ENCODE results near the gene CNTNAP2.

The CNTNAP2 gene

DNA sequence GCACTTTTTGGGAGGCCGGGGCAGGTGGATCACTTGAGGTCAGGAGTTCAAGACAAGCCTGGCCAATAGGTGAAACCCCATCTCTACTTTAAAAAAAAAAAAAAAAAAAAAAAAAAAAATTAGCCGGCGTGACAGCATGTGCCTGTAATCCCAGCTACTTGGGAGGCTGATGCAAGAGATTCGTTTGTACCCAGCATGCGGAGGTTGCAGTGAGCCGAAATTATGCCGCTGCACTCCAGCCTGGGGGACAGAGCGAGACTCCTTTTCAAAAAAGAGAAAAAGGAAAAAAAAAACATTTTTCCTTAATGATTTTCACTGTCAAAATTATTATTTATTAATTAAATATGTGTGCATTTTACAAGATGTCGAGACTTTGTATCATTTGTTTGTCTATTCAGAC, 253.6 kb downstream of the CNTNAP2 start:
- 100% methylated on average over 4 of the region's 9 CpGs for WGBS (ENCODE audit: insufficient coverage)
- Histone ChIP-seq H3K9me3 (ENCODE audit: control extremely low read depth in 1 of 5, control insufficient read depth in 4 of 5, insufficient read depth in 2 of 5, low read depth in 1 of 5, low read length in 4 of 5) (no peaks in the 10 kb centered on the region), H3K4me3 (ENCODE audit: control insufficient read depth in 1 of 7, extremely low read depth in 1 of 7, insufficient read depth in 4 of 7, low read depth in 2 of 7, low read length in 6 of 7) (no peak overlapping the region), H3K27ac (ENCODE audit: insufficient read depth in 1 of 2, low read depth in 1 of 2, low read length in 2 of 2, poor library complexity in 1 of 2, severe bottlenecking in 2 of 2) (no peak overlapping the region), H3K27me3 (replicated peaks in 2 of 5; ENCODE audit: control insufficient read depth in 4 of 5, insufficient read depth in 5 of 5, low read length in 4 of 5) (no peaks in the 10 kb centered on the region), H3K36me3 (ENCODE audit: control insufficient read depth in 4 of 4, insufficient read depth in 4 of 4, low read length in 3 of 4) (no peaks in the 10 kb centered on the region), H3K4me1 (ENCODE audit: control extremely low read depth in 1 of 4, control insufficient read depth in 4 of 4, insufficient read depth in 4 of 4, low read length in 3 of 4) (no peaks in the 10 kb centered on the region)
- ChIA-PET CTCF (no interaction called here), POLR2A (no interaction called here)
- DNase-seq: no peak

DNA sequence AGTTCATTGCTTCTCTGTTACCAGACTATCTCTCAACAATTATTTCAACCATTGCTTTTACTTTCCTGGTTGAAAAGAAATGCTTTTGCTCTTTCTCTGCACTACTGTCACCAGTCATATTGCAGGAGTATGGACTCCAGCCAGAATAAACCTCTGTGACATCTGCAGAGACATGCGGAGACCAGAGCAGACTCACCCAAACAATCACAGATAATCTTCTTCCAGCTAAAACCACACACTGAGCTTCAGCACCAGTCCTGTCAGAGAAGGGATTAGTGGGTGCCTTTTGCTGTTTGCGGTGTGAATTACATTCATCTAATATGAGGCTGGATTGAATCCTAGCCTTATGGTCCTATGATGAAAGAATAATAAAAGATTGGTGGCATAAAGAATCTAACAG, 258.6 kb downstream of the CNTNAP2 start:
- no CpG with 5 or more reads among the region's 2 CpGs for WGBS (ENCODE audit: insufficient coverage)

GRCh38 chr7:146378196-146378595, 261.6 kb downstream of the CNTNAP2 start:
- no CpG with 5 or more reads among the region's 2 CpGs for WGBS (ENCODE audit: insufficient coverage)
- Histone ChIP-seq H3K4me1 (ENCODE audit: control extremely low read depth in 1 of 4, control insufficient read depth in 4 of 4, insufficient read depth in 4 of 4, low read length in 3 of 4) (no peaks in the 10 kb centered on the region), H3K27ac (ENCODE audit: insufficient read depth in 1 of 2, low read depth in 1 of 2, low read length in 2 of 2, poor library complexity in 1 of 2, severe bottlenecking in 2 of 2) (no peak overlapping the region), H3K36me3 (ENCODE audit: control insufficient read depth in 4 of 4, insufficient read depth in 4 of 4, low read length in 3 of 4) (no peaks in the 10 kb centered on the region), H3K9me3 (ENCODE audit: control extremely low read depth in 1 of 5, control insufficient read depth in 4 of 5, insufficient read depth in 2 of 5, low read depth in 1 of 5, low read length in 4 of 5) (peaks cover 0 to 1% (median 0%) of the 10 kb centered on the region in 5 experiments), H3K27me3 (replicated peaks in 2 of 5; ENCODE audit: control insufficient read depth in 4 of 5, insufficient read depth in 5 of 5, low read length in 4 of 5) (no peaks in the 10 kb centered on the region), H3K4me3 (ENCODE audit: control insufficient read depth in 1 of 7, extremely low read depth in 1 of 7, insufficient read depth in 4 of 7, low read depth in 2 of 7, low read length in 6 of 7) (no peak overlapping the region)
- CTCF ChIA-PET: no interaction called here
- no peak for DNase-seq
- POLR2A ChIA-PET: no interaction called here

More for the DNA sequence above, 258.6 kb downstream of the CNTNAP2 start:
- H3K27me3 ChIP-seq (replicated peaks in 2 of 5; ENCODE audit: control insufficient read depth in 4 of 5, insufficient read depth in 5 of 5, low read length in 4 of 5): no peaks in the 10 kb centered on the region
- H3K9me3 ChIP-seq (ENCODE audit: control extremely low read depth in 1 of 5, control insufficient read depth in 4 of 5, insufficient read depth in 2 of 5, low read depth in 1 of 5, low read length in 4 of 5): peaks cover 0 to 1% (median 0%) of the 10 kb centered on the region in 5 experiments
- DNase-seq: no peak
- no peak overlapping the region for H3K27ac ChIP-seq (ENCODE audit: insufficient read depth in 1 of 2, low read depth in 1 of 2, low read length in 2 of 2, poor library complexity in 1 of 2, severe bottlenecking in 2 of 2)
- no peaks in the 10 kb centered on the region for H3K4me1 ChIP-seq (ENCODE audit: control extremely low read depth in 1 of 4, control insufficient read depth in 4 of 4, insufficient read depth in 4 of 4, low read length in 3 of 4)
- H3K36me3 ChIP-seq (ENCODE audit: control insufficient read depth in 4 of 4, insufficient read depth in 4 of 4, low read length in 3 of 4): no peaks in the 10 kb centered on the region
- H3K4me3 ChIP-seq (ENCODE audit: control insufficient read depth in 1 of 7, extremely low read depth in 1 of 7, insufficient read depth in 4 of 7, low read depth in 2 of 7, low read length in 6 of 7): no peak overlapping the region
- CTCF ChIA-PET: no interaction called here
- POLR2A ChIA-PET: no interaction called here

DNA sequence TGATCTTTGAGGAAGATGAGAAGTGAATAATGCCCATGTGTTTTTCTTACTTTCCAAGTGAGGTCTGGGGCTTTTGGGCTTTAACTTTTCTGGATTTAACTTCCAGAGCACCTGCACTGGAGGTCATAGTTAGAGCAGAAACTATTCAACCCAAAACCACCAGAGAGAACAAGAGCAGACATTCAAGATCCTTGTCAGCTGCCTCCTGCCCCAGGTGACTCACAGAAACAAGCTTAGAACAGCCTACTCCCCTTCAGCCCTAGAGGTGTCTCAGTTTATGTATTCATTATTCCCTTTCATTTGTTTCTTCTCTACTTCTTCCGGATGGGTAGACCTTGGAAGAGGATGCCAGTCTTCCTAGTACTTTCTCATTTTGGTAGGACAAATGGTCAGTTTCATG, 270.5 kb downstream of the CNTNAP2 start:
- H3K27me3 ChIP-seq (replicated peaks in 2 of 5; ENCODE audit: control insufficient read depth in 4 of 5, insufficient read depth in 5 of 5, low read length in 4 of 5): no peaks in the 10 kb centered on the region

DNA sequence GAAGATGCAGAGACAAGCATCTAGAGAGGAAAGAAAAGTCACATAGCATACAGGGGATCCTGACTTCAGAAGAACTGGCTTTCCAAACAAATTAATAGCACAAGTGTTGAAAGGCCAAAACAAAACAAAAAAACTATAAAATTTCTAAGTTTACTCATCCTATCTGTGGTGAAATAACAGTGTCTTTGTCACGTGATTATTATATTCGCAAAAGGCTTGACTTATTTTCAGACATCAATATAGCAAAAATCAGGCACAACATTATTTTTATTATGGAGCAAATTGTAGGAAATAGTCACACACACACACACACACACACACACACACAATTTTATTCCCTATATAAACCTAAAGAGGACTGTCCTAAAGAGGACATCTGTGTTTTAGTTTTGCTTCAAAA, 272.3 kb downstream of the CNTNAP2 start:
- no peaks in the 10 kb centered on the region for H3K36me3 ChIP-seq (ENCODE audit: control insufficient read depth in 4 of 4, insufficient read depth in 4 of 4, low read length in 3 of 4)
- ChIA-PET POLR2A (no interaction called here), CTCF (no interaction called here)
- H3K27ac ChIP-seq (ENCODE audit: insufficient read depth in 1 of 2, low read depth in 1 of 2, low read length in 2 of 2, poor library complexity in 1 of 2, severe bottlenecking in 2 of 2): no peak overlapping the region
- DNase-seq: no peak
- WGBS (ENCODE audit: insufficient coverage): no CpG with 5 or more reads among the region's 2 CpGs
- no peaks in the 10 kb centered on the region for H3K4me1 ChIP-seq (ENCODE audit: control extremely low read depth in 1 of 4, control insufficient read depth in 4 of 4, insufficient read depth in 4 of 4, low read length in 3 of 4)
- H3K4me3 ChIP-seq (ENCODE audit: control insufficient read depth in 1 of 7, extremely low read depth in 1 of 7, insufficient read depth in 4 of 7, low read depth in 2 of 7, low read length in 6 of 7): no peak overlapping the region
- H3K9me3 ChIP-seq (ENCODE audit: control extremely low read depth in 1 of 5, control insufficient read depth in 4 of 5, insufficient read depth in 2 of 5, low read depth in 1 of 5, low read length in 4 of 5): no peaks in the 10 kb centered on the region
- H3K27me3 ChIP-seq (replicated peaks in 2 of 5; ENCODE audit: control insufficient read depth in 4 of 5, insufficient read depth in 5 of 5, low read length in 4 of 5): no peaks in the 10 kb centered on the region

More for the DNA sequence above, 270.5 kb downstream of the CNTNAP2 start:
- POLR2A ChIA-PET: no interaction called here
- Histone ChIP-seq H3K4me3 (ENCODE audit: control insufficient read depth in 1 of 7, extremely low read depth in 1 of 7, insufficient read depth in 4 of 7, low read depth in 2 of 7, low read length in 6 of 7) (no peak overlapping the region), H3K27ac (ENCODE audit: insufficient read depth in 1 of 2, low read depth in 1 of 2, low read length in 2 of 2, poor library complexity in 1 of 2, severe bottlenecking in 2 of 2) (no peak overlapping the region), H3K36me3 (ENCODE audit: control insufficient read depth in 4 of 4, insufficient read depth in 4 of 4, low read length in 3 of 4) (no peaks in the 10 kb centered on the region), H3K9me3 (ENCODE audit: control extremely low read depth in 1 of 5, control insufficient read depth in 4 of 5, insufficient read depth in 2 of 5, low read depth in 1 of 5, low read length in 4 of 5) (no peaks in the 10 kb centered on the region), H3K4me1 (ENCODE audit: control extremely low read depth in 1 of 4, control insufficient read depth in 4 of 4, insufficient read depth in 4 of 4, low read length in 3 of 4) (no peaks in the 10 kb centered on the region)
- WGBS (ENCODE audit: insufficient coverage): no CpG with 5 or more reads among the region's 1 CpG
- no peak for DNase-seq
- CTCF ChIA-PET: no interaction called here

GRCh38 chr7:146393346-146393745, 276.7 kb downstream of the CNTNAP2 start:
- no peak for DNase-seq
- Histone ChIP-seq H3K4me1 (ENCODE audit: control extremely low read depth in 1 of 4, control insufficient read depth in 4 of 4, insufficient read depth in 4 of 4, low read length in 3 of 4) (peaks cover 0 to 4% (median 0%) of the 10 kb centered on the region in 4 experiments), H3K4me3 (ENCODE audit: control insufficient read depth in 1 of 7, extremely low read depth in 1 of 7, insufficient read depth in 4 of 7, low read depth in 2 of 7, low read length in 6 of 7) (no peak overlapping the region), H3K9me3 (ENCODE audit: control extremely low read depth in 1 of 5, control insufficient read depth in 4 of 5, insufficient read depth in 2 of 5, low read depth in 1 of 5, low read length in 4 of 5) (no peaks in the 10 kb centered on the region), H3K36me3 (ENCODE audit: control insufficient read depth in 4 of 4, insufficient read depth in 4 of 4, low read length in 3 of 4) (no peaks in the 10 kb centered on the region), H3K27me3 (replicated peaks in 2 of 5; ENCODE audit: control insufficient read depth in 4 of 5, insufficient read depth in 5 of 5, low read length in 4 of 5) (no peaks in the 10 kb centered on the region), H3K27ac (ENCODE audit: insufficient read depth in 1 of 2, low read depth in 1 of 2, low read length in 2 of 2, poor library complexity in 1 of 2, severe bottlenecking in 2 of 2) (no peak overlapping the region)
- ChIA-PET CTCF (no interaction called here), POLR2A (interaction anchor here (0.7 kb wide), 1 partner anchor 21 kb away, joined by 4 read pairs; no protein-coding TSS in a partner anchor)
- WGBS (ENCODE audit: insufficient coverage): 100% methylated on average over 1 of the region's 2 CpGs

DNA sequence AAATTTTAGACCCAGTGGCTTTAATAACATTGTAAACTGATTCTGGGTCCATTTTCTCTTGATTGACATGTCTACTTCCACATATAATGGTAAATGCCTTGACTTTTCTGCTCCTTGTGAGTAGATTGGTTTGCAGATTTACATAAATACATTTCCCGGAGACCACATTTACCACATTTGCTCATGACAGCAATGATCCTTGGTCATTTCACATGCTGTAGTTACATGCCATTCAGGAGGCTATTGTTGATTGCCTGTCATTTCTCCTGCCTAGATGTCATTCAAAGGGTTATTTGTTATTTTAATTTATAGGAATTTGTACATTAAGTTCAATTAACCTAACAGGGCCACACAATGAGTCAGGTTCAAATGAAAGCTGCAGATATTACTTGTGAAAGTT, 280.5 kb downstream of the CNTNAP2 start:
- no peaks in the 10 kb centered on the region for H3K9me3 ChIP-seq (ENCODE audit: control extremely low read depth in 1 of 5, control insufficient read depth in 4 of 5, insufficient read depth in 2 of 5, low read depth in 1 of 5, low read length in 4 of 5)
- H3K27ac ChIP-seq (ENCODE audit: insufficient read depth in 1 of 2, low read depth in 1 of 2, low read length in 2 of 2, poor library complexity in 1 of 2, severe bottlenecking in 2 of 2): no peak overlapping the region
- peak in 1 of 3 donors; percentile 19 for DNase-seq
- H3K36me3 ChIP-seq (ENCODE audit: control insufficient read depth in 4 of 4, insufficient read depth in 4 of 4, low read length in 3 of 4): no peaks in the 10 kb centered on the region
- H3K4me1 ChIP-seq (ENCODE audit: control extremely low read depth in 1 of 4, control insufficient read depth in 4 of 4, insufficient read depth in 4 of 4, low read length in 3 of 4): peaks cover 0 to 4% (median 0%) of the 10 kb centered on the region in 4 experiments
- H3K27me3 ChIP-seq (replicated peaks in 2 of 5; ENCODE audit: control insufficient read depth in 4 of 5, insufficient read depth in 5 of 5, low read length in 4 of 5): no peaks in the 10 kb centered on the region
- no CpG with 5 or more reads among the region's 1 CpG for WGBS (ENCODE audit: insufficient coverage)
- CTCF ChIA-PET: no interaction called here
- POLR2A ChIA-PET: no interaction called here
- no peak overlapping the region for H3K4me3 ChIP-seq (ENCODE audit: control insufficient read depth in 1 of 7, extremely low read depth in 1 of 7, insufficient read depth in 4 of 7, low read depth in 2 of 7, low read length in 6 of 7)

Data from common myeloid progenitor, CD34-positive (primary cell).